HPDE6-E6E7 (cell line): ENCODE results near the gene SLIT3.

Source experiments
- DNase-seq: peaks from one replicate; pipeline ENCODE4 v3.0.0; 2011; ENCODE audit warnings: missing footprints; ENCODE audit errors: extremely low spot score

Gene SLIT3

DNA sequence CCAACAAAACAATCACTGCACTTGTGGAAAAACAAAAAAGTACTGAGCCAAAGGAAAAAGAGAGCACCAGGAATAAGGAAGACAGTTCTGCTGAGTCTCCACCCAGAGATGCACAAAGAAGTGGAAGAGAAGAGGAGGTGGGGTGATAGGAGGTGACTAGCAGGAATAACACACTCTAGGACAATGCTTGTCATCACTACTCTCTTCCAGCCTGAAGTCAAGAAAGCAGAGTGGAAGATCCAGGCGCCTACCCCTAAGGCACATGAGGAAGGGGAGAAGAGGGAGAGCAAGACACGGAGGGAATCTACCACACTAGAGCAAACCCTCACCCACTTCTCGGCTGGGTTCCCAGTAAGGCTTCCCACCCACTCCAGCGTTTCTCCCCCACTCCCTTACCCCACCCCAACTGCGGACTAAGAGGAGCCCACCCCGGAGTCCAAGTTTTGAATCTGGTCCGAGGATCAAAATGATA, 1.7 kb downstream of the SLIT3 start:
- DNase-seq, result no peak

DNA sequence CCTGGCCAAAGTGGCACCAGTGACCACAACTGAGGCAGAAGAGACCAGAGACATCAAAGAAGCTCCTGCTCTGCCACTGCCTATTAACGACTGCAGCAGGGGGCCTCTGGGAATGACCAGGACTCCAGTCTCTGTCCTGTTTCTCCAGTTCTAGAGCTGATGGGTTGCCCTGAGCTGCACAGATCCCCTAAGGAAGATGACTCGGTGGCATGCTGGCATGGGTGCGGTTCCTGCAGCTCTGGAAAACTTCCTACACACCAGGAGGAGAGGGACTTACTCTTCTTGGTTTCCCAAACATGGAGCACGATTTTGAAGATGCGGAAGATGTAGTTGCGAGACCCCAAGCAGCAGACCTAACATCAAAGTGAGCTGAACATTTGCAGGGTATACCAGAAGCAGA, 2.7 kb downstream of the SLIT3 start:
- no peak for DNase-seq

DNA sequence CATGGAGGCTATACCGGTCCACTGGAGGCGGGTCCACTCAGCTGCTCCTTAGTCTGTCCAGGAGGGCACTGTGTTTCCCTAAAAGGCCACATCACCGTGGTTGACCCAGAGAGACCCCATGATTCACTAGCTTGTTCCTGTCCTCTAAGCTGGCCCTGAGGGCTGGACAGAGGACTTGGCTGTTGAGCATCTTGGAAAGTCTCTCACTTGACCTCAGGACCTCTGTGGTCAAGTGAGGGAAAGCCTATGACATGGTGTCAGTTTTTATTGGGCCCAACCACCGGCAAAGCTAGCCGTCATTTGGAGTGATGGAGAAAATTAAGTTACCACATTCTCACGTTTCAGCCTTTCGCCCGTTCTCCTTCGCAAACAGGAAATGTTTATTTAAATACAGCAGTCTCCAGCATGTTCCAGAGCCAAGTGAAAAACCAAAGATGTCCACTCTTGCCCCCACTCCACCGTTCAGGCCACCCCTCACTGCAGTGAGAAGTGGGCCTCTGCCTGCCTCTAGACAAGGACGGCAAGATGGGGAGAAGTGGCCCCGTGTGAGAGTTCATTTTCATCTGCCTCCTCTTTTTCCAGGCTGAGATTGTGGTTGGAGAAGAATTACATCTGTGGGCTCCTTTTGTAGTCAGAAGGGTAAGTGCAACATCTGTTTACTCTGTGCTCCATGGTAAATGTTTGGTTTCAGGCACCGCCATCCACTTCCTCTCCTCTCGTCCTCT, 4.4 kb downstream of the SLIT3 start:
- DNase-seq, result no peak

DNA sequence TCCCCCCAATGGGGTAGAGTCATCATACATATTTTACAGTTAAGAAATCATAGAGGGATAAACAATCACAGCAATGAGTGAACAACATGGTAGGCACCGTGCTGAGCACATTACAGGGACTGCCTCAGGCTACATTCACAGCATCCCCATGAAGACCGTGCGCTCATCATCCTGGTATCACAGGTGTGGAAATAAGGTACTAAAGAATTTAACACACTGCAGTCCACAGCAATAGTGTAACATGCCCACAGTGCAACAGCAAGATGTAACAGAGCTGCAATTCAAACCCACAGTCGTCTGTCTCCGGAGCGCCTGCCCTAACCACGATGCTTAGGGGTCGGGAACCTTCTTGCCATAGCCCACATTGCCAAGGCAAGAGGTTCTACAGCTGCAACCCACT, 5.6 kb downstream of the SLIT3 start:
- DNase-seq, result no peak

DNA sequence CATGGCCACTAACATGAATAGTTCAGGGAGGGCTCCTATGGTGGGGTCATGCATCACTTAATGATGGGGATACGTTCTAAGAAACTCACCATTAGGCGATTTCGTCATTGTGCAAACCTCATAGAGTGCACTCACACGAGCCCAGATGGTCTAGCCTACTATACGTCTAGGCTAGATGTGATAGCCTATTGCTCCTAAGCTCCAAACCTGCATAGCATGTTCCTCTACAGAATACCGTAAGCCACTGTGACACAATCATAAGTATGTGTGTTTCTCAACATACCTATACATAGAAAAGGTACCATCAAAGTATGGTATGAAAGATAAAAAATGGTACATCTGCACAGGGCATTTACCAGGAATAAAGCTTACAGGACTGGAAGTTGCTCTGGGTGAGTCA, 6.3 kb downstream of the SLIT3 start:
- no peak for DNase-seq

DNA sequence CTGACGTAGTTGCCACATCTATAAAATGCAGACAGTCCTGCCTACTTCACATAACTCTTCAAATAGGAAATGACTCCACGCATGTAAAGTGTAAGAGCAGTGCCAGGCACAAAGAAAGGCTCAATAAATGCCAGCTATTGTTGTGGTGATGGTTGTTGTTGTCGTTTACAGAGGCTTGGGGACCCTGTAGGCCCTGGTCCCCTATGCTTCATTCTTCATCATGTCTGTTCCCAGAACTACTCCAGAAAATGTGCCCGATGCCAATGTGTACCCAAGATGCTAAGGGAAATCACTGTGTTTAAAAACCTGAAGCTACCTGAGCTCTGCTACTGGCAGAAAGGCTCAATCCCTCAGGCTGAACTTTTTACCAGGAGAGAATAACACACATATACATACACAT, 9.1 kb downstream of the SLIT3 start:
- DNase-seq, result no peak

DNA sequence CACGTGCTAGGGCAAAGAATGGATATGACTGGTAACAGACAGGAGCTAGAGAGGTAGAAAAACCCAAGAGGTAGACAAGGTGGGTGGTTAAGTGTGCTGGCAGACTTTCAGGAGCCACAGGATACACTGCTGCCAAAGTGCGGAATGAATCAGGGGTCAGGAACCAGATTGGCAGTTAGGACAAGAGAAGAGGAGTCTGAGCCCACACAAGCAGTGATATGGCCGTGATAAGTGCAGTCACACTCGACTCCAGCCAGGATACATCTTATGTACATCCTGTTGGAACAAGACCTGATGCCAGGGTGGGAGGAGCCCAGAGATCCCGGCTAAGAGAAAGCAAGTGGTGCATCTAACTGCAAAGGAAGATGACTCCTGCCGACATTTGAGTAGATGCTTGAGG, 10.0 kb downstream of the SLIT3 start:
- DNase-seq, result no peak

DNA sequence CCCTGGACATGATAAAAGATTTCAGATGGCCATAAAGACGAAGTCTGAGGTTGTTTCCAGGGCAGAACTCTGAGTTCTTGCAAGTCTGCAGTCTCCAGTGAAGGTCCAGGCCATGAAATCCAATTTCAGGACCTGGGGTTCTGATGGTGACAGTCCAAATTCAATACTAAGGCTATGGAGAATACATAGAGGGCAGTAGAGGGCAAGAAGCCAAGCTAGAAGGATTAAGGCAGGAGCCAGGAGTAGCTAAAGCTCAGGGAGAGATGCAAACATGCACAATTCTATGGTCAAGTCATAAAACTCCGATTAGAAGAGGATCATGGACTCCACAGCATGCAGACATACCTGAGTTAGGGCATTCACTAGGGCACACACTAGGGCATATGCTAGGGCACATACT, 11.4 kb downstream of the SLIT3 start:
- DNase-seq, result no peak

DNA sequence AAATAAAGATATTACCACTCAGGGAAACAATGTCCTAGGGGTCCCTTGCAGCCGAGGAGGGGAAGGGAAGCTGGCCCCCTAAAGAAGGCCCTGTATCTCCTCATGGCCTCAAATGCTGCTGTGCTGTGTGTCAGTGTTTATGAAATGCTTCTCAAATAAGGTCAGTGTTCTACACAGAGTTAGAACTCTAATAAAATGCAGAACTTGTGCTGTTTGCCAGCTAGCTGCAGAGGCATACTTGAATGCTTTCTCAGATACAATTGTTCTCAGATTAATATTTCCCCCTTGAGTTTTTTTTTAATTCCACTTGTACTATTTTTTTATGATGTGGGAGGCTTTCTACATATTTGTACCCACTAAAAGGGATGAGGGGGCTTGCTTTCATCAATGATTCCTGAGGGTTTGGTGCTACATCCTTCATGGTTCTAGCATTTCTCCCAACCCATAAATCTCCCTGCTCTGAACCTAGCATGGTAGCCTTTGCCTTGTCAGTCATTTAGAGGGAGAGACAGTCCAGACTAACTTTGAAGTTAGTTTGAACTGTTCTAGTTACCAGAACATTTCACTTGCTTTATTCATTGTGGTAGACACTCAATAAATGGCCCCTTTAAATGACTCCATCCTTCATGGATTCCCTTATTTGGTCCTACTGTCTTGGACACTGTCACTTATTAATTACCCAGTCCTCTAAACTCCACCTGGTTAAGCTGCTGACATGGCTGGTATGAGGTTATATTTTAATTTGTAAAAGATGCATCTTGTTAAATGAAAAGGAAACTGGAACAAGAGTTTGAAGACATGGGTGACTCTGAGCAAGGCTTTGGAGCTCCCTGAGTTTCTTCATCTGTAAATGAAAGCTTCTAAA, 12.6 kb downstream of the SLIT3 start:
- no peak for DNase-seq

DNA sequence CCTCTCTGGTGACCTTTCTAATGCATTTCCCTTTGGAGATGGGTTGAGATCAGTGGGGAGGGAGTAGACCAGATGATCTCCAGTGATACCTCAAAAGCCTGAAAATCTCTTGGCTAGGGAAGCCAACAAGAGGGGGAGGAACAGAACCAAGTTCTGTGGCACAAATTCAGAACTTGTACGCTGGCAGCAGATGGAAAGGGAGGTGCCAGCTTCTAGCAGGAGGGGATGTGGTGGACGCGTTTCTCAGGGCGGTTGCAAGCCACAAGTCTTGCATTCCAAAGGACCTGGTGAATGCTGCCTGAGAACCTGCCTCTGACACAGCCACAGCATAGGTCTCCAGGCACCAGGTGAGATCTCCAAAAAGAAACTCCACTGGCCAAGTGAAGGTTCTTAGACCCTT, 13.4 kb downstream of the SLIT3 start:
- DNase-seq, result no peak

DNA sequence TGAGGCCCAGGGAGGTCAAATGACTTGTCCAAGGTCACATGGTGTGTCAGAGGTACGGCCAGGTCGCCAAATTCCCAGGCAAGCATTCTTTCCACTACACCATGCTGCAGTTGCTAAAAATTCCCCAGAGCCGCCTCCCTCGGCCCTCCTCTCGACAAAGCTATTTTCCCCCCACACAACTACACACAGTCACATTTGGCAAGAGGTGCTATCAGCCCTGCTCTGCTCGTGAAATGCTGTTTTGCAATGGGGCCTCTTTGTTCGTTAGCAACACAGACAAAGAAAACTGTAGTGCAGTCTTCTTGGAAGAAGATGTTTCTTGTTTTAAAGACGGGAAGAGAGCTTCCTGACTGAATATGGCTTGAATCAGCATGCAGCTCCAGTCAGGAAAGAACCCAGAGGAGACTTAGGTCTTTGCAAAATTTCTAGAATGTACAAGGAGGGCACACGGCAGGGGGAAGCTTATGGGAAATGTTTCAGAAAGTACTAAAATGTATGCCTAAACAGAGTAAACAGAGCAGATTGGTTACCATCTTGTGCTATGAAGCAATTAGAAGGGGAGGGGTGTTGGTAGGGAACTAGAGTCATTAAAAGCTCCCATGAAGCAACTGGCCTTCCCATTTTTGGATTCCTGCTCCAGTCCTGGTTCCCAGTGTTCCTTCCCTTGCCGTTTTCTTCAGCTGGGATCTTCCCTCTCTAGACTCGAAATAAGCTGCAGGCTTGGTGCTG, 14.2 kb downstream of the SLIT3 start:
- no peak for DNase-seq

DNA sequence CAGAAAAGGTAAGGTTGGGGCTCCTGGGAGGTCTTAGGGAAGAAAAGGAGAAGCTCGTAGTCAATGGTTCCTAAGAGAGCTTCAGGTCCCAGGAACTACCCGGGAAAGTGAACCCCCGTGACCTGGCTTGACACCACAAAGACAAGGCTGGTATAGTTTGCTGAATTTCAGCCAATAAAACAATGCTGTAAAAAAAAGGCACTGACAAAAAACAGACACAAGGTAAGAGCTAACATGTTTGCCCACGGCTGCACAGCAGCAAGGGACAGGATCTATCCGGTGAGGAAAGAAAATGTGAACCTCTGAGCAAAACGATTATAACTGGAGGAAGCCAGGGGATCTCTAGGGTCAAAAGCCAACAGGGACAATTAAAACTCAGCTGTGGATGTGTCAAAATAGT, 17.1 kb downstream of the SLIT3 start:
- DNase-seq, result no peak

DNA sequence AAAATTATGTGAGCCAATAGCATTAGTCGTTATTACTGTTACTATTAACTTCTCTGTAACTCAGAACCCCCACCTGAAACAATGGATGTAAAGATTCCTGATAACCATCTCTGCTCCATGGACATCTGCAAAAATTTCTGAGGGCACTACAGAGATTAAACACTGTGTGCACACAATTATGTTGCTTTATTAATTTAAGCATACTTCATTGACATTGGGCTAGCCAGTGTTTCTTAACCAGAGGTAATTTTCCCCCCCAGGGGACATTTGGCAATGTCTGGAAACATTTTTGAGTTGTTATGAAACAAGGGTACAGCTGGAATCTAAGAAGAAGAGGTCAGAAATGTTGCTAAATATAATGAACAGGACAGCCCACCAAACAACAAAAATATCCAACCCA, 19.3 kb downstream of the SLIT3 start:
- DNase-seq, result no peak

DNA sequence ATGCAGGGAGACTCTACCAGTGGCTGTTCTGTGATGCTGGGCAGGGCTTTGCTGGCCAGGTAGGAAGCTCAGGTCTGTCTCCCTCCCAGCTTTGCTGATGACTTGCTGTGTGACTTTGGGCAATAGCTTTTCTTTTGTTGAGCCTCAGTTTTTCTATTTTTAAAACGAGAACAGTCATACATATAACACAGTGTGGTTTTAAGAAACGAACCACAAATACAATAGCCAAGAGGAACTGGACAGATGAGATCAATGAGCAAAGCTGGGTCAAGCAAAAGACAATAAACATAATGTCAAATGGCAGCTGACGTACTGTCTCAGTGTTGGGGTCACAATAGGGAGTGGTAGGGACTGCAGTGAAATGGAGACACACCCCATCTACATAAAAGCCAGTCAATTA, 20.2 kb downstream of the SLIT3 start:
- no peak for DNase-seq

DNA sequence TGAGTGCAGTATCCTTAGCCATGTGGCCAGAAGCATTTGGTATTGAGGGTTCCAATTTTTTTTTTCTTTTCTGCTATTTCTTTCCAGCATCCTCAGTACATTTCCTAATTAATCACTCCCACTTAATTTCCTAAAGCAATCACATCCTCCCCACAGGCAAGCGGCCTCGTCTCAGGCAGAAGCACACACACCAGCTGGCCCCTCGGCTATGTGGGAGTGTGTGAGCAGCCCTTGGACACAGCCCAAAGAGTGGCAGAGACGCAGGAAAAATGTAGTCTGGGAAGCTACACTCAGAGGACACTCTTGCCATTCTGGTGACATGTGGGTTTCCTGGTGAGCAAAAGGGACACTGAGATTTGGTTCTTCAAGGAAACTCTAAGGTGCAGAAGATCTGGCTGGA, 20.7 kb downstream of the SLIT3 start:
- DNase-seq, result no peak

DNA sequence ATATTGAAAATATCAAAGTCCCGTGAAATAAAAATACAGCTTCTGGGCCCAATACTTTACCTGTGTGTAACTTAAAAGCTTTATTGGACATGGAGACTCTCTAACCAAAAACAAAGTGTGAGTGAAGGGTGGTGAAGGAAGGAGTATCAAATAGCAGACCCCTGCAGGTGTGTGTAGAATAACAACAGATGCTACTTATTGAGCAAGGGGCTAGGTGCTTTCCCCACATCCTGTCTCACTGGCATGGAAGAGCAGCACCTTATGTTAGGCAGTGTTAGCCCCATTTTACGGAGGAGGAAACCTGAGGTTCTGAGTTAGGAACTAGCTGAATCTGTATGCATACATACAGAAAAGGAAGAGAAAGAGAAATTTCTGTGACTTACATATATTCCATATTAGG, 21.8 kb downstream of the SLIT3 start:
- DNase-seq, result no peak

DNA sequence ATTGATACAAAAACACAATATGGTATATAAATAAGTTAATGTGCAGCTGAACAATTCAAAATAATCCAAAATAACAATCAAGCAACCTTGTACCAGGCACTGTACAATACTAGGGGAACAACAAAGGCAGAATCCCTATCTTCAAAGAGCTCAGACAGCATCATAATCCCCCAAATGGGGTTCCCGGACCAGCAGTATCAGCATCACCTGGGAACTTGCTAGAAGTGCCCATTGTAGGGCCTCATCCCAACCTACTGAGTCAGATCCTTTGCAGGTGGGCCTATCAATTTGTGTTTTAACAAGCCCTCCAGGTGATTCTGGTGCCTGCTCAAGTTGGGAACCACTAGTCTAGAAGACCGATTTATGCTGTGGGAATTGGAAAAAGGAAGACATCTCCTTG, 27.1 kb downstream of the SLIT3 start:
- no peak for DNase-seq

DNA sequence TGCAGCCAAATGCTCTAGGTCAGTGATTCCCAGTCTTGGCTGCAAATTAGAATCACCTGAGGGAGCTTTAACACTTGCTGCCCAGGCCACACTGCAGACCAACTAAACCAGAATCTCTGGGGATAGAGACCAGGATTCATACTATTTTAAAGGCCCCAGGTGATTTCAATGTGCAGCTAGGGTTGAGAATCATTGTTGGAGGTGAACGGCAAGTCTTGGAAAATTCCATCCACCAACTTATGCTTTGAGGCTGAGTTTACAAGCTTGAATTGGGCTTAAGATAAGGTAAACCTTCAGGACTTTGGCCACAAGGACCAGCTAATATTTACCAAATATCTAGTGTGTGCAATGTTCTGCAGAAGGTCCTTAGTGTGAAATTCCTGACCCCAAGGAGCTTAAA, 27.5 kb downstream of the SLIT3 start:
- DNase-seq, result no peak

DNA sequence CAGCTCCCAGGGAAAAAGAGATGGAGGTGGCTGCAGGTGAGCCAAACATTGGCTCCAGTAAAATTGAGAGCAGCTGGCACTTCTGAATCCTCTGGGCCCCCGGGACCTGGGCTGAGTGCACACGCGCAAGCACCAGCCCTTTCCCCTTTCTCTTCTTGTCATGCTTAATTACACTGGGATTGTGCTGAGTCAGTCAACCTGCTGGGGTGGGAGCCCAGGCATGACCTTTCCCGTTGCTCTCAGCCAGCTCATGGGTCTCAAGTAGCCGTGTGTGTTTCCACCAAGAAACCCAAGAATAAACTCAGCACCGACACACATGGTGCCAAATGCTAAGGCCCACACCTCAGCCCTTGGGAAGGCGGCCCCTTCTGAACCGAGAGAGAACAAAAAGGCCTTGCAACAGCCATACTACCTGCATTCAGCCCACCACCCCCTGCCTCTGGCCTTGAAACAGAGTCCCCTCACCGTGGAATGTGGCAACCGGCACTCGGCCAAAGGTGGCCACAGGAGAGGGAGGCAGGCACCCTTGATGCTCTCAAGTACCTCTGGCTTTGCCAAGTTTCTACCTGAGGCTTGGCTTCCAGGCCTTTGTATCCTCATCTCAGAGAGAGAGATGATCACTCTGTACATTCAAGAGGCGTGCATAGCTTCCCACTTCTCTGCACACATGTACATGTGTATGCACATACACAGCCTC, 28.1 kb downstream of the SLIT3 start:
- DNase-seq, result no peak

DNA sequence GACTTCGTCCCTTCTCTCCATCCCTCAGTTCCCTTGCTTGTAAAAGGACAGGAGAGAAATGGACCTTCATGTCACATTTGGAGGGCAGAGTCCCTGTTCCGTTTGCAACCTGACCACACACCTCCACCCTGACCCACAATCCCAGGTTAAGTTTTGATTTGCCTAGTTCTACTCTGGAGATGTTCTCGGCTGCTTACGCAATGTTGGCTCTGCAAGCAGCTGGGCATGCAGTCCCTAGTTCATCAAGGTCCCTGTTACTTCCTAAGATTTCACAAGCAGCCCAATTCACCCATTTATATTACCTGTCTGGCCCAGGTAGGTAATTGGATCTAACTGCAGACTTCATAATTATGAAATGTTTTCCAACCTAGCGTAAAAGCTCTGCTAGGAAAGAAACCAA, 28.8 kb downstream of the SLIT3 start:
- no peak for DNase-seq

DNA sequence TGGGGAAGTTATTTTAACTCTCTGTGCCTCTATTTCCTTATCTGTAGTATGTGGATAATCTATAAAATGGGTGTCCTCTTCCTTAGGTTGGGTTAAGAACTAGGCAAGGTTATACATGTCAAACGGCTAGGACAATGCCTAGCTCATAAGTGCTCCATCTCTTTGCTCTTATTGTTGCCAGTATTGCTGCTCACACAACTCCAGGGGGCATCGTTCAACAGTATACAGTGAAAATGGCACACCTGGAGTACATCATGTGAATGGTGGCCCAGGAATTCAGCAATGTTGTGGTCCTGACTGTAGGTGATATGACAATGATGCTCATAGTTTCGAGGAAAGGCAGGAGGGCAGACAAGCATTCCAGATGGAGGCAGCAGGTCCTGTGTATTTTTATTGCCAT, 30.1 kb downstream of the SLIT3 start:
- no peak for DNase-seq

DNA sequence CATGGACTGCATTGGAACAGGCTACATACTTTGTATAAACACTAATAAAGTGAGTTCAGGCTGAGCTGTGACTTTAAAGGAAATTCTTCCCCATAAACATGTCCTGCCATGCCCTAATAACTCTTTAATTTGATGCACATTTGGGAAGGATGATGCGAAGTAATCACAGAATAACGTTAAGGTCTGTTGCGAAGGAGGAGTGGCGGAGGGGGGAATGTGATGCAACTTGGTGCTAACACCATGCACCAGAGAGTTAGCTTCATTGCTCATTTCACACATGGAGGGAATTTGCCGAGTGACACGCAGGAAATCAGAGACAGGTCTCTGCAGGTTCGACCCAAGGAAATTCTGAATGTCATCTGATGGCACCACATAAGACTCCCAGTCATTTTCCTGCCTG, 32.9 kb downstream of the SLIT3 start:
- no peak for DNase-seq
